OCI-LY7 (cell line): ENCODE results near the gene NQO1. TPM values are rescaled to one million over a fixed set of nuclear protein-coding genes. Genes with fewer than 3 reads are reported as not detected.

ENCODE experiments used
- BruUV-seq: library from RNA; stranded (reverse); fragments of 400-500 nt; replicated peaks from 2 replicates; lab custom pipeline; 2021; lab: Mats Ljungman, UMichigan
- CTCF ChIA-PET: fragments of 300-600 bp; sonication (Branson Sonifier 250); formaldehyde crosslinking; loops from one replicate; lab custom pipeline; 2022; ENCODE audit warnings: antibody characterized with exemption; ENCODE audit not compliant: unreplicated experiment; lab: Charles Lee
- POLR2A ChIA-PET: fragments of 300-600 bp; sonication (Branson Sonifier 250); formaldehyde crosslinking; loops from one replicate; lab custom pipeline; 2022; ENCODE audit warnings: antibody characterized with exemption; lab: Charles Lee
- DNase-seq: peaks from one replicate; pipeline ENCODE4 v3.0.0-alpha.2; 2015; ENCODE audit warnings: low spot score
- H2AFZ ChIP-seq: fragments of 200-600 bp; sonication (generic), shearing (Covaris generic); 2 replicates; pipeline ENCODE4 v1.6.1; 2014; ENCODE audit warnings: mild to moderate bottlenecking, antibody characterized with exemption, low read length, moderate library complexity
- H3K27ac ChIP-seq: fragments of 200-600 bp; sonication (generic); 2 replicates; pipeline ENCODE4 v1.5.1; 2014; ENCODE audit warnings: mixed run types, low read depth, mild to moderate bottlenecking, moderate library complexity, low read length, inconsistent platforms; ENCODE audit not compliant: poor library complexity, severe bottlenecking
- H3K36me3 ChIP-seq: fragments of 200-600 bp; sonication (generic); 2 replicates; pipeline ENCODE4 v1.6.1; 2014; ENCODE audit warnings: mild to moderate bottlenecking, antibody characterized with exemption, low read length, moderate library complexity, mixed read lengths; ENCODE audit not compliant: insufficient read depth
- H3K4me1 ChIP-seq: fragments of 200-600 bp; sonication (generic); 2 replicates; pipeline ENCODE4 v1.5.1; 2014; ENCODE audit warnings: mild to moderate bottlenecking, low read length; ENCODE audit not compliant: insufficient read depth, poor library complexity, severe bottlenecking
- H3K4me2 ChIP-seq: fragments of 200-600 bp; sonication (generic); 2 replicates; pipeline ENCODE4 v1.6.1; 2014; ENCODE audit warnings: mild to moderate bottlenecking, low read length
- H3K4me3 ChIP-seq: fragments of 200-600 bp; sonication (generic); 2 replicates; pipeline ENCODE4 v1.5.1; 2014; ENCODE audit warnings: mild to moderate bottlenecking, low read depth, low read length; ENCODE audit not compliant: poor library complexity, severe bottlenecking
- H3K79me2 ChIP-seq: fragments of 200-600 bp; sonication (generic); 2 replicates; pipeline ENCODE4 v1.6.1; 2016; ENCODE audit warnings: low read depth, mild to moderate bottlenecking, low read length, moderate library complexity, mixed read lengths; ENCODE audit not compliant: insufficient read depth
- H3K9me2 ChIP-seq: fragments of 200-600 bp; sonication (generic); 2 replicates; pipeline ENCODE4 v1.6.1; 2016; ENCODE audit warnings: mild to moderate bottlenecking, low read length, mixed read lengths; ENCODE audit not compliant: insufficient read depth
- H3K9me3 ChIP-seq: fragments of 200-600 bp; sonication (generic); 2 replicates; pipeline ENCODE4 v1.6.1; 2014; ENCODE audit warnings: mild to moderate bottlenecking, mixed run types, low read length, mixed read lengths
- H4K20me1 ChIP-seq: fragments of 200-600 bp; sonication (generic); 2 replicates; pipeline ENCODE4 v1.6.1; 2014; ENCODE audit warnings: mild to moderate bottlenecking, antibody characterized with exemption, low read length, moderate library complexity, mixed read lengths; ENCODE audit not compliant: insufficient read depth
- EZH2phosphoT487 ChIP-seq: fragments of 200-600 bp; sonication (generic); IDR thresholded peaks from 2 replicates; pipeline ENCODE4 v1.6.1; 2018; ENCODE audit warnings: low read depth, borderline replicate concordance, mild to moderate bottlenecking, mixed run types, antibody characterized with exemption, low read length, moderate library complexity, mixed read lengths
- intact Hi-C: fragments of 100-400 bp; cut with micrococcal nuclease; formaldehyde crosslinking; loops from one replicate; pipeline ENCODE4 v1.10.0; 2022; ENCODE audit not compliant: unreplicated experiment
- total RNA-seq, 2 experiments: library from RNA; depleted of rRNA in 1 of 2; stranded (reverse); fragments of >200 nt in 1 of 2; shearing (Covaris generic) in 1 of 2; gene quantifications; 2 replicates each; pipeline ENCODE4 v1.2.3, GENCODE V29; 2014 to 2022
- TF ChIP-seq, protein P1 (sequence below): fragments of 200-600 bp; sonication (generic); conservative IDR thresholded peaks from 2 replicates; pipeline ENCODE4 v1.5.1; 2014; ENCODE audit warnings: mild to moderate bottlenecking, antibody characterized with exemption, low read length, moderate library complexity, mixed read lengths

NQO1 gene
- total RNA-seq, 2 experiments from 2014 or later, result 3.2 to 4.1 TPM

DNA sequence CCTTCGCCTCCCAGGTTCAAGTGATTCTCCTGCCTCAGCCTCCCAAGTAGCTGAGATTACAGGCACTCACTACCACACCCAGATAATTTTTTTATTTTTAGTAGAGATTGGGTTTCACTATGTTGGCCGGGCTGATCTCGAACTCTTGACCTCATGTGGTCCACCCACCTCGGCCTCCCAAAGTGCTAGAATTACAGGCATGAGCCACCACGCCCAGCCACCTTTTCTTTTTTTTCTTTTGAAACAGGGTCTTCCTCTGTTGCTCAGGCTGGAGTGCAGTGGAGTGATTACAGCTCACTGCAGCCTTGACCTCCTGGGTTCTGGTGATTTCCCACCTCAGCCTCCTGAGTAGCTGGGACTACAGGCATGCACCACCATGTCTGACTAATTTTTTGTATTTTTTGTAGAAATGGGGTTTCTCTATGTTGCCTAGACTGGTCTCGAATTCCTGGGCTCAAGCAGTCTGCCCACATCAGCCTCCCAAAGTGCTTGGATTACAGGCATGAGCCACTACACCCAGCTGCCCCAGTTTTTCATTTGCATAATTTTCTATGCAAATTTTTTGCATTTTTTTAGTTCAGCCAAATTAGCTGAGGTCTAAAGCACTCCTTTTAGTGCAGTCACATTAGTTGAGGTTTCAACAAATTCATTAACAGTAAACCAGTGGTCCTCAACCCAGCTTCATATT is 47.0 kb upstream of the NQO1 start:
- Histone ChIP-seq H4K20me1 (no peaks in the 10 kb centered on the region), H3K79me2 (peaks cover 21% of the 10 kb centered on the region; the same call in 1 of the 2 replicates), H3K27ac (no peak overlapping the region), H3K4me1 (peaks cover 26% of the 10 kb centered on the region), H3K9me2 (no peaks in the 10 kb centered on the region), H2AFZ (no peak overlapping the region), H3K36me3 (peaks cover 34% of the 10 kb centered on the region), H3K4me2 (no peak overlapping the region), H3K4me3 (no peak overlapping the region), H3K9me3 (peaks cover 9% of the 10 kb centered on the region; the same call in 1 of the 2 replicates)
- no peak for DNase-seq
- intact Hi-C loops, result no loop called here
- ChIA-PET POLR2A (interaction anchor here (0.6 to 3.8 kb wide), 4 partner anchors 11 to 538 kb away, joined by 3 to 16 read pairs (median 4); partner anchors contain the start of gene WWP2), CTCF (interaction anchor here (0.6 to 0.9 kb wide), 2 partner anchors 11 to 28 kb away, joined by 3 read pairs; no protein-coding TSS in a partner anchor)
- no peak for TF ChIP-seq EZH2phosphoT487
- BruUV-seq, result no TSS peak

DNA sequence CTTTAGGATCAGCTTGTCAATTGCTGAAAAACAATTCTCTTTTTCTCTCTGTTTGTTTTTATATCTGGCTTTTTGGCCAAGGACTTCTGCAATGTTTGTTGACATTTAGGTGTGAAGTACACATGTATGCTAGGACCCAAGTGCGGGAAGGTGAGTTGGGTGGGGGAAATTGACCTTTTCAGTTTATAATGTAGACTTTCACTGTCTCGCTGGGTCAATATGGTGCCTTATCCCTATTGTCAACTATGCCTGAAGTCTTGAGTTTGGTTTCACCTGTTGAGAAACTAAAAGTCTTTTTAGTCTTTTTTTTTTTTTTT is 45.2 kb upstream of the NQO1 start:
- H3K4me2 ChIP-seq, result no peak overlapping the region
- H4K20me1 ChIP-seq, result no peaks in the 10 kb centered on the region
- H3K36me3 ChIP-seq, result peaks cover 31% of the 10 kb centered on the region
- no peak for TF ChIP-seq EZH2phosphoT487
- TF ChIP-seq, protein P1, sequence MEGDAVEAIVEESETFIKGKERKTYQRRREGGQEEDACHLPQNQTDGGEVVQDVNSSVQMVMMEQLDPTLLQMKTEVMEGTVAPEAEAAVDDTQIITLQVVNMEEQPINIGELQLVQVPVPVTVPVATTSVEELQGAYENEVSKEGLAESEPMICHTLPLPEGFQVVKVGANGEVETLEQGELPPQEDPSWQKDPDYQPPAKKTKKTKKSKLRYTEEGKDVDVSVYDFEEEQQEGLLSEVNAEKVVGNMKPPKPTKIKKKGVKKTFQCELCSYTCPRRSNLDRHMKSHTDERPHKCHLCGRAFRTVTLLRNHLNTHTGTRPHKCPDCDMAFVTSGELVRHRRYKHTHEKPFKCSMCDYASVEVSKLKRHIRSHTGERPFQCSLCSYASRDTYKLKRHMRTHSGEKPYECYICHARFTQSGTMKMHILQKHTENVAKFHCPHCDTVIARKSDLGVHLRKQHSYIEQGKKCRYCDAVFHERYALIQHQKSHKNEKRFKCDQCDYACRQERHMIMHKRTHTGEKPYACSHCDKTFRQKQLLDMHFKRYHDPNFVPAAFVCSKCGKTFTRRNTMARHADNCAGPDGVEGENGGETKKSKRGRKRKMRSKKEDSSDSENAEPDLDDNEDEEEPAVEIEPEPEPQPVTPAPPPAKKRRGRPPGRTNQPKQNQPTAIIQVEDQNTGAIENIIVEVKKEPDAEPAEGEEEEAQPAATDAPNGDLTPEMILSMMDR, result no peak
- ChIA-PET CTCF (no interaction called here), POLR2A (interaction anchor here (0.6 to 3.8 kb wide), 6 partner anchors 9 to 189 kb away, joined by 3 to 16 read pairs (median 4); partner anchors contain the start of gene WWP2)
- no peak overlapping the region for H3K27ac ChIP-seq
- no peaks in the 10 kb centered on the region for H3K9me2 ChIP-seq
- H2AFZ ChIP-seq, result no peak overlapping the region
- peaks cover 9% of the 10 kb centered on the region; the same call in 1 of the 2 replicates for H3K9me3 ChIP-seq
- intact Hi-C loops, result no loop called here
- no peak for DNase-seq
- peaks cover 26% of the 10 kb centered on the region for H3K4me1 ChIP-seq
- no TSS peak for BruUV-seq
- H3K4me3 ChIP-seq, result no peak overlapping the region
- H3K79me2 ChIP-seq, result peaks cover 21% of the 10 kb centered on the region; the same call in 1 of the 2 replicates

DNA sequence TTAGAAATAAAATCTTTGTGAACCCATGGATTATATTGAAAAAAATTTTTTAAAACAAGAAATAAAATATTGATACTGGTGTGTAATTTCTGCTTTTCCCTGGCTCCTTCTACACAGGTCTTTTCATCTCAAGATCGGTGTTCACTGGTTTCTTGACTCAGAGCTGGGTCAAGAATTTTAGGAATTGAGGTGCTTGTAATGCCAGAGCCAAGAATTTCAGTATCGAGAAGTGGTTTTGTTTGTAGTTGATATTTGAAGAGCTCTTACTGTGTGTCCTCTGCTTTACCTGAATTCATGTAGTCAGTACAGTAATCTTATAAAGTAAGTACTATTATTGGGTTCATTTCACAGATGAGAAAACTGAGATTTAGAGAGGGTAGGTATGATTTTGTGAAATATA is 43.0 kb upstream of the NQO1 start:
- Histone ChIP-seq H3K36me3 (peaks cover 10% of the 10 kb centered on the region), H3K9me2 (no peaks in the 10 kb centered on the region), H3K4me2 (no peak overlapping the region), H4K20me1 (no peaks in the 10 kb centered on the region), H3K4me3 (no peak overlapping the region), H3K79me2 (peaks cover 18% of the 10 kb centered on the region; the same call in 1 of the 2 replicates), H3K9me3 (no peaks in the 10 kb centered on the region), H2AFZ (no peak overlapping the region), H3K4me1 (peaks cover 26% of the 10 kb centered on the region), H3K27ac (no peak overlapping the region)
- ChIA-PET CTCF (no interaction called here), POLR2A (interaction anchor here (0.7 to 1.2 kb wide), 6 partner anchors 12 to 116 kb away, joined by 3 to 6 read pairs (median 4); partner anchors contain the start of gene NOB1)
- no peak for DNase-seq
- intact Hi-C loops, result loop anchor here (10.0 kb wide), 1 partner anchor 435 kb away; the partner anchor contains the start of genes COG8, NIP7 and PDF
- no TSS peak for BruUV-seq
- TF ChIP-seq, protein P1, result no peak
- no peak for TF ChIP-seq EZH2phosphoT487
